Measurements from ENCODE around the gene NINJ2.

GRCh38 chr12:632102-632696 is 31.0 kb downstream of the NINJ2 start:
- TF ChIP-seq CTCF (IDR thresholded peaks at IDR 0.05 in 8 of 11, conservative IDR thresholded peaks at IDR 0.05 in 3 of 11): no peak
- no peak for TF ChIP-seq POLR2AphosphoS5 (IDR thresholded peaks at IDR 0.05)
- no peak for TF ChIP-seq POLR2A (IDR thresholded peaks at IDR 0.05)
